Embryonic facial prominence (tissue), 1 donor: ENCODE results near the gene PLCB1.
"Not testable (repeated sequence)": the region's sequence is repeated elsewhere in the genome, so short reads cannot be mapped to it uniquely, and the experiment has no call there.

Experiments used
- DNase-seq: peaks from one replicate; pipeline ENCODE4 v3.0.0-alpha.2; 2016; ENCODE audit errors: extremely low spot score

The PLCB1 gene

GRCh38 chr20:8368670-8369069, 236.6 kb downstream of the PLCB1 start:
- DNase-seq, result no peak

GRCh38 chr20:8369311-8369710, 237.2 kb downstream of the PLCB1 start:
- no peak for DNase-seq

GRCh38 chr20:8370774-8371173, 238.7 kb downstream of the PLCB1 start:
- no peak for DNase-seq

- no peak for DNase-seq
Observed at GRCh38 chr20:8372824-8373380, 240.8 kb downstream of the PLCB1 start.

GRCh38 chr20:8373579-8373978, 241.5 kb downstream of the PLCB1 start:
- DNase-seq, result no peak

- DNase-seq, result no peak
Observed at GRCh38 chr20:8375898-8376297, 243.8 kb downstream of the PLCB1 start.

- no peak for DNase-seq
Observed at GRCh38 chr20:8376940-8377339, 244.9 kb downstream of the PLCB1 start.

GRCh38 chr20:8379125-8379524, 247.1 kb downstream of the PLCB1 start:
- DNase-seq, result not testable (repeated sequence)

- no peak for DNase-seq
Observed at GRCh38 chr20:8385247-8385646, 253.2 kb downstream of the PLCB1 start.

- no peak for DNase-seq
Observed at GRCh38 chr20:8386991-8387390, 254.9 kb downstream of the PLCB1 start.

GRCh38 chr20:8388141-8388540, 256.1 kb downstream of the PLCB1 start:
- no peak for DNase-seq

GRCh38 chr20:8388707-8389106, 256.6 kb downstream of the PLCB1 start:
- no peak for DNase-seq

- DNase-seq, result peak; percentile 29
Observed at GRCh38 chr20:8389381-8390036, 257.4 kb downstream of the PLCB1 start.

GRCh38 chr20:8390037-8390433, 258.0 kb downstream of the PLCB1 start:
- no peak for DNase-seq

GRCh38 chr20:8390500-8390899, 258.4 kb downstream of the PLCB1 start:
- DNase-seq, result no peak

GRCh38 chr20:8393381-8393780, 261.3 kb downstream of the PLCB1 start:
- no peak for DNase-seq

GRCh38 chr20:8394308-8394945, 262.4 kb downstream of the PLCB1 start:
- no peak for DNase-seq

- DNase-seq, result no peak
Observed at GRCh38 chr20:8395956-8396355, 263.9 kb downstream of the PLCB1 start.

GRCh38 chr20:8398263-8399051, 266.4 kb downstream of the PLCB1 start:
- no peak for DNase-seq

- no peak for DNase-seq
Observed at GRCh38 chr20:8399947-8400346, 267.9 kb downstream of the PLCB1 start.

- DNase-seq, result no peak
Observed at GRCh38 chr20:8400486-8400885, 268.4 kb downstream of the PLCB1 start.

- no peak for DNase-seq
Observed at GRCh38 chr20:8401556-8401955, 269.5 kb downstream of the PLCB1 start.

GRCh38 chr20:8402798-8403197, 270.7 kb downstream of the PLCB1 start:
- DNase-seq, result no peak
